Ovary (tissue), 1 donor: ENCODE measurements around the gene SLC22A2.

Experiments used
- EP300 ChIP-seq: sonication (generic); formaldehyde crosslinking; IDR thresholded peaks from one replicate; pipeline ENCODE4 v1.6.1; 2017; ENCODE audit warnings: antibody characterized with exemption
- POLR2A ChIP-seq: fragments of 450-650 bp; IDR thresholded peaks from one replicate; pipeline ENCODE4 v1.6.1; 2017; ENCODE audit warnings: antibody characterized with exemption, mild to moderate bottlenecking, moderate library complexity

- TF ChIP-seq POLR2A = no peak
- TF ChIP-seq EP300 = no peak
These were observed 2.3 kb upstream of the SLC22A2 start for GRCh38 chr6:160260803-160261450.
